ENCODE results near the gene PHF14. TPM values are rescaled to one million over a fixed set of nuclear protein-coding genes. Genes with fewer than 3 reads are reported as not detected.

Gene PHF14
- total and polyA plus RNA-seq, 2 donors (not counting 3 experiments of a cell fraction or from before 2014, with no cell fraction given): 8.8 to 43.4 TPM

DNA sequence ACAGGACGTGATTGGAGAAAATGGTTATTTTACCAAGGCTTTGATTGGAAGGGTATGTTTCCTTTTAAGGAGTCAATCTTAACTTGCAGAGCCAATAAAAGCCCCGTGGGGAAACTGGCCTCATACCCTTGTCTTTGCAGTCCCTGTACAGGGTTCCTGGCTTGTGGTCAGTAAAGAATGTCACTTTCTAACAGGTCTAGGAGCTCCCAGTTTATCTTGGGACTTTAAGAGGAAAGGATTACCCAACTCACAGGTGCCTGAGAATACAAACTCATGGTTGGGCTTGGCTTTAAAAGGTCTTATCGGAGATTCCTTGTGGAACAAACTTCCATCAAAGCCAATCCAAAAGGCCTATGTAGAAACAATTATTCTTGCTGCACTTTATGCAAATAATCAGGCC, 221.8 kb downstream of the PHF14 start:
- dilution Hi-C loops (cut with MboI; ENCODE audit: extremely low pct_ligation_motif_present, low sequenced_read_pairs) (no loop called here), intact Hi-C loops (cut with micrococcal nuclease) (no loop called here)
- H3K79me2 ChIP-seq (ENCODE audit: control insufficient read depth, insufficient read depth, low read length): no peaks in the 10 kb centered on the region
- no peaks in the 10 kb centered on the region for H3K9me1 ChIP-seq (replicated peaks; ENCODE audit: control insufficient read depth, extremely low read depth, insufficient read depth, low read length)
- H3K4me2 ChIP-seq (ENCODE audit: insufficient read depth, low read length): no peak overlapping the region
- peaks cover 6 to 19% of the 10 kb centered on the region in 2 experiments for H3K27me3 ChIP-seq (ENCODE audit: control insufficient read depth in 2 of 2, insufficient read depth in 2 of 2, low read length in 2 of 2)
- TF ChIP-seq GATA2 (IDR thresholded peaks at IDR 0.05; ENCODE audit: insufficient read depth, insufficient read length, low read depth, low read length) (no peak), EZH2 (IDR thresholded peaks at IDR 0.05; ENCODE audit: borderline replicate concordance, low read depth, low read length, severe bottlenecking) (no peak), MYC (IDR thresholded peaks at IDR 0.05; ENCODE audit: low read depth, low read length) (no peak)
- TF ChIP-seq, protein P1, sequence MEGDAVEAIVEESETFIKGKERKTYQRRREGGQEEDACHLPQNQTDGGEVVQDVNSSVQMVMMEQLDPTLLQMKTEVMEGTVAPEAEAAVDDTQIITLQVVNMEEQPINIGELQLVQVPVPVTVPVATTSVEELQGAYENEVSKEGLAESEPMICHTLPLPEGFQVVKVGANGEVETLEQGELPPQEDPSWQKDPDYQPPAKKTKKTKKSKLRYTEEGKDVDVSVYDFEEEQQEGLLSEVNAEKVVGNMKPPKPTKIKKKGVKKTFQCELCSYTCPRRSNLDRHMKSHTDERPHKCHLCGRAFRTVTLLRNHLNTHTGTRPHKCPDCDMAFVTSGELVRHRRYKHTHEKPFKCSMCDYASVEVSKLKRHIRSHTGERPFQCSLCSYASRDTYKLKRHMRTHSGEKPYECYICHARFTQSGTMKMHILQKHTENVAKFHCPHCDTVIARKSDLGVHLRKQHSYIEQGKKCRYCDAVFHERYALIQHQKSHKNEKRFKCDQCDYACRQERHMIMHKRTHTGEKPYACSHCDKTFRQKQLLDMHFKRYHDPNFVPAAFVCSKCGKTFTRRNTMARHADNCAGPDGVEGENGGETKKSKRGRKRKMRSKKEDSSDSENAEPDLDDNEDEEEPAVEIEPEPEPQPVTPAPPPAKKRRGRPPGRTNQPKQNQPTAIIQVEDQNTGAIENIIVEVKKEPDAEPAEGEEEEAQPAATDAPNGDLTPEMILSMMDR (IDR thresholded peaks at IDR 0.05; ENCODE audit: extremely low read depth in 1 of 2, insufficient read depth in 1 of 2, low read depth in 1 of 2, low read length in 2 of 2): no peak
- TF ChIP-seq, protein P2, sequence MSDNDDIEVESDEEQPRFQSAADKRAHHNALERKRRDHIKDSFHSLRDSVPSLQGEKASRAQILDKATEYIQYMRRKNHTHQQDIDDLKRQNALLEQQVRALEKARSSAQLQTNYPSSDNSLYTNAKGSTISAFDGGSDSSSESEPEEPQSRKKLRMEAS (IDR thresholded peaks at IDR 0.05; ENCODE audit: insufficient read depth, insufficient read length): no peak
- no peak overlapping the region for H3K27ac ChIP-seq (ENCODE audit: insufficient read depth, low read depth, low read length)
- H3K4me1 ChIP-seq (ENCODE audit: control insufficient read depth, extremely low read depth, insufficient read depth, low read length): no peaks in the 10 kb centered on the region
- H2AFZ ChIP-seq (ENCODE audit: low read depth, low read length): no peak overlapping the region
- no peaks in the 10 kb centered on the region for H3K36me3 ChIP-seq (ENCODE audit: control insufficient read depth in 2 of 2, extremely low read depth in 1 of 2, insufficient read depth in 2 of 2, low read length in 2 of 2)
- no peak overlapping the region for H3K9ac ChIP-seq (replicated peaks; ENCODE audit: extremely low read depth, insufficient read depth, low read length)
- H4K20me1 ChIP-seq (replicated peaks; ENCODE audit: control insufficient read depth, extremely low read depth, insufficient read depth, low read length): no peaks in the 10 kb centered on the region
- FAIRE-seq (no peak), DNase-seq (ENCODE audit: low read depth, low spot score) (no peak)
- ChIA-PET CTCF (interaction anchor here (1.8 kb wide), 1 partner anchor 17 kb away, joined by 7 read pairs; no protein-coding TSS in a partner anchor), POLR2A (no interaction called here)
- no peak overlapping the region for H3K4me3 ChIP-seq (replicated peaks in 1 of 3; ENCODE audit: insufficient read depth in 1 of 3, low read depth in 1 of 3, low read length in 3 of 3)
- no TSS peak for BruUV-seq (replicated peaks)
- H3K9me3 ChIP-seq (replicated peaks; ENCODE audit: control insufficient read depth, insufficient read depth, low read length): no peaks in the 10 kb centered on the region

DNA sequence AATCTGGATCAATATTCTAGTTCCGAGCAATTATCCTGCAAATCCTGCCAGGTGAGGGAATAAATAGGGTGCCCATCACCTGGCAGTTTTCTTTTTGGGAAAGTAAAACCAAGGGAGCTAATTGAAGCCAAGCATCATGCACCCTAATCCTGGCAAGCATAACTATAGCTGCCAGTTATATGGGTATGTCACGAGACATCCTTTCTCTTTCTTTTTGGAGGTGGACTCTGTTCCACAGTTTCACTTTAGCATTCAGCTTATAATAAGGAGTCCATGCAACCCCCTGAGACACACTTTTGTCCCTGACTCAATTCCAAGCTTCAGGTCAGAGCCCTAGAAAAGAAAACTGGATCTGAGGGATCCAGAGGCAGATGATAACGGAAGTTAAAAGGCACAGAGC, 222.5 kb downstream of the PHF14 start:
- H4K20me1 ChIP-seq (replicated peaks; ENCODE audit: control insufficient read depth, extremely low read depth, insufficient read depth, low read length): no peaks in the 10 kb centered on the region
- dilution Hi-C loops (cut with MboI; ENCODE audit: extremely low pct_ligation_motif_present, low sequenced_read_pairs): no loop called here
- no peaks in the 10 kb centered on the region for H3K36me3 ChIP-seq (ENCODE audit: control insufficient read depth in 2 of 2, extremely low read depth in 1 of 2, insufficient read depth in 2 of 2, low read length in 2 of 2)
- ChIA-PET CTCF (interaction anchor here (1.8 kb wide), 1 partner anchor 16 kb away, joined by 7 read pairs; no protein-coding TSS in a partner anchor), POLR2A (no interaction called here)
- no peak overlapping the region for H3K27ac ChIP-seq (ENCODE audit: insufficient read depth, low read depth, low read length)
- H3K9me1 ChIP-seq (replicated peaks; ENCODE audit: control insufficient read depth, extremely low read depth, insufficient read depth, low read length): no peaks in the 10 kb centered on the region
- no peak for FAIRE-seq
- no peaks in the 10 kb centered on the region for H3K79me2 ChIP-seq (ENCODE audit: control insufficient read depth, insufficient read depth, low read length)
- H3K4me1 ChIP-seq (ENCODE audit: control insufficient read depth, extremely low read depth, insufficient read depth, low read length): no peaks in the 10 kb centered on the region
- H3K9me3 ChIP-seq (replicated peaks; ENCODE audit: control insufficient read depth, insufficient read depth, low read length): no peaks in the 10 kb centered on the region
- no peak overlapping the region for H2AFZ ChIP-seq (ENCODE audit: low read depth, low read length)
- BruUV-seq (replicated peaks): no TSS peak
- H3K27me3 ChIP-seq (ENCODE audit: control insufficient read depth in 2 of 2, insufficient read depth in 2 of 2, low read length in 2 of 2): peaks cover 6 to 19% of the 10 kb centered on the region in 2 experiments
- intact Hi-C loops (cut with micrococcal nuclease): no loop called here
- H3K4me2 ChIP-seq (ENCODE audit: insufficient read depth, low read length): no peak overlapping the region
- H3K9ac ChIP-seq (replicated peaks; ENCODE audit: extremely low read depth, insufficient read depth, low read length): no peak overlapping the region
- no peak overlapping the region for H3K4me3 ChIP-seq (replicated peaks in 1 of 3; ENCODE audit: insufficient read depth in 1 of 3, low read depth in 1 of 3, low read length in 3 of 3)
- no peak for DNase-seq (ENCODE audit: low read depth, low spot score)
- TF ChIP-seq GATA2 (IDR thresholded peaks at IDR 0.05; ENCODE audit: insufficient read depth, insufficient read length, low read depth, low read length): no peak
- TF ChIP-seq EZH2 (IDR thresholded peaks at IDR 0.05; ENCODE audit: borderline replicate concordance, low read depth, low read length, severe bottlenecking): no peak
- TF ChIP-seq, protein P2 (IDR thresholded peaks at IDR 0.05; ENCODE audit: insufficient read depth, insufficient read length): no peak
- TF ChIP-seq, protein P1 (IDR thresholded peaks at IDR 0.05; ENCODE audit: extremely low read depth in 1 of 2, insufficient read depth in 1 of 2, low read depth in 1 of 2, low read length in 2 of 2): no peak
- no peak for TF ChIP-seq POLR2AphosphoS5 (IDR thresholded peaks at IDR 0.05; ENCODE audit: insufficient read depth, low read depth, low read length)
- TF ChIP-seq POLR2A (IDR thresholded peaks at IDR 0.05; ENCODE audit: low read depth, low read length): no peak
- no peak for TF ChIP-seq FOS (IDR thresholded peaks at IDR 0.05; ENCODE audit: borderline replicate concordance, insufficient read depth, low read length)
- no peak for TF ChIP-seq MYC (IDR thresholded peaks at IDR 0.05; ENCODE audit: low read depth, low read length)
- TF ChIP-seq JUN (IDR thresholded peaks at IDR 0.05; ENCODE audit: borderline replicate concordance, insufficient read depth, insufficient read length, low read depth): no peak
